Measurements from ENCODE around the gene ACOT12. TPM values are rescaled to one million over a fixed set of nuclear protein-coding genes. Genes with fewer than 3 reads are reported as not detected.

The ACOT12 gene
- total and polyA plus RNA-seq, 9 of the 15 experiments (the other 6 are each of a cell fraction or from before 2014, with no cell fraction given) = 0.03 TPM; not detected in 8

- TF ChIP-seq ZFX (CRISPR knock-in tag; IDR thresholded peaks at IDR 0.05) = no peak
- TF ChIP-seq RBBP5 (IDR thresholded peaks at IDR 0.05; ENCODE audit: borderline replicate concordance, insufficient read depth, low read length, poor library complexity, severe bottlenecking) = no peak
- no peak for TF ChIP-seq POLR2A (conservative IDR thresholded peaks at IDR 0.05)
- no peak for TF ChIP-seq USF2 (CRISPR knock-in tag; IDR thresholded peaks at IDR 0.05)
- no peak for TF ChIP-seq ZKSCAN1 (IDR thresholded peaks at IDR 0.05; ENCODE audit: low read depth, low read length)
- TF ChIP-seq COPS2 (conservative IDR thresholded peaks at IDR 0.05) = no peak
- TF ChIP-seq MTA1 (IDR thresholded peaks at IDR 0.05; ENCODE audit: borderline replicate concordance) = no peak
- TF ChIP-seq BCOR (IDR thresholded peaks at IDR 0.05) = no peak
- FAIRE-seq (no peak), DNase-seq (ENCODE audit: extremely low read depth in 1 of 4, low spot score in 3 of 4) (no peak), ATAC-seq (no peak)
- Histone ChIP-seq H4K20me1 (replicated peaks; ENCODE audit: control insufficient read depth, insufficient read depth, low read length) (no peaks in the 10 kb centered on the region), H3K4me1 (replicated peaks in 1 of 2; ENCODE audit: control insufficient read depth in 2 of 2, insufficient read depth in 2 of 2, low read length in 2 of 2) (no peaks in the 10 kb centered on the region), H3K9me1 (ENCODE audit: control insufficient read depth, insufficient read depth, low read length) (no peaks in the 10 kb centered on the region), H3K27ac (ENCODE audit: extremely low read depth, low read depth, low read length) (no peak overlapping the region), H2AFZ (ENCODE audit: low read depth, low read length) (no peak overlapping the region), H3K4me2 (ENCODE audit: insufficient read depth, low read length) (no peak overlapping the region), H3K4me3 (no peak overlapping the region), H3K79me2 (ENCODE audit: control insufficient read depth, insufficient read depth, low read length) (no peaks in the 10 kb centered on the region), H3K9ac (ENCODE audit: insufficient read depth in 1 of 2, low read depth in 2 of 2, low read length in 2 of 2) (no peak overlapping the region), H3K36me3 (ENCODE audit: control insufficient read depth, insufficient read depth, low read length) (peaks cover 50% of the 10 kb centered on the region; the same call in 2 of the 3 replicates), H3K9me3 (replicated peaks; ENCODE audit: control insufficient read depth, insufficient read depth, low read depth, low read length) (no peaks in the 10 kb centered on the region), H3K27me3 (ENCODE audit: control insufficient read depth in 2 of 2, insufficient read depth in 2 of 2, low read length in 2 of 2) (no peaks in the 10 kb centered on the region)
- in situ Hi-C loops (cut with MboI) (no loop called here), intact Hi-C loops (cut with micrococcal nuclease) (no loop called here)
- ChIA-PET CTCF (ENCODE audit: low intra/inter-chr PET ratio) (no interaction called here), POLR2A (interaction anchor here (2.0 kb wide), 1 partner anchor 9 kb away, joined by 8 read pairs; no protein-coding TSS in a partner anchor)
- no TSS peak for BruUV-seq (replicated peaks)
- 94% methylated on average over 1 of the region's 1 CpG for WGBS (ENCODE audit: insufficient coverage, low coverage, missing lambda C conversion rate)
Measured at GRCh38 chr5:81310402-81311063, 83.4 kb downstream of the ACOT12 start.

All from K562 (cell line).